GM12878 (cell line): ENCODE results near the gene OTOGL. TPM values are rescaled to one million over a fixed set of nuclear protein-coding genes. Genes with fewer than 3 reads are reported as not detected.

Experiments used
- ATAC-seq: fragments of 200-7000 bp; cut with Tn5 transposase; 3 replicates; pipeline ENCODE4 v1.9.1; 2020; ENCODE audit warnings: mild to moderate bottlenecking, moderate library complexity
- BruUV-seq: library from RNA; stranded (reverse); fragments of 400-500 nt; replicated peaks from 2 replicates; lab custom pipeline; 2021; lab: Mats Ljungman, UMichigan
- CTCF ChIA-PET: fragments of 300-600 bp; sonication (Branson Sonifier 250); formaldehyde crosslinking; extraction: SDS; loops from one replicate; lab custom pipeline; 2021; ENCODE audit warnings: inconsistent platforms; lab: Yijun Ruan, JAX
- POLR2A ChIA-PET: fragments of 350-600 bp; formaldehyde crosslinking; extraction: SDS; loops from one replicate; lab custom pipeline; 2021; ENCODE audit warnings: inconsistent platforms; lab: Charles Lee
- RAD21 ChIA-PET: fragments of 300-600 bp; sonication (Branson Sonifier 250); formaldehyde crosslinking; loops from one replicate; lab custom pipeline; 2023; ENCODE audit warnings: antibody characterized with exemption; ENCODE audit not compliant: unreplicated experiment; lab: Charles Lee
- SMC1A ChIA-PET: fragments of 300-600 bp; sonication (Branson Sonifier 250); formaldehyde crosslinking; loops from one replicate; lab custom pipeline; 2023; ENCODE audit not compliant: unreplicated experiment, uncharacterized antibody; lab: Charles Lee
- DNase-seq: peaks from one replicate; pipeline ENCODE4 v3.0.0-alpha.2; 2011; ENCODE audit warnings: low read depth, low spot score
- FAIRE-seq: peaks from 3 replicates; lab custom pipeline; 2011; peaks lifted over from hg19 to GRCh38; lab: Jason Lieb, UNC
- H2AFZ ChIP-seq: 2 replicates; pipeline ENCODE4 v1.6.0; 2011; ENCODE audit warnings: low read depth, low read length, control low read depth; ENCODE audit not compliant: control insufficient read depth
- H3K27ac ChIP-seq: 2 replicates; pipeline ENCODE4 v1.5.1; 2011; ENCODE audit warnings: control low read depth; ENCODE audit not compliant: control insufficient read depth, insufficient read depth
- H3K27me3 ChIP-seq, 2 experiments: replicated peaks in 1 of 2; 2 replicates each; pipeline versions ENCODE4 v1.6.0 to v1.6.1; 2011; ENCODE audit warnings: low read length in 1 of 2; ENCODE audit not compliant: control insufficient read depth in 2 of 2, insufficient read depth in 2 of 2
- H3K36me3 ChIP-seq, 2 experiments: 2 replicates each; pipeline ENCODE4 v1.5.1; 2011; ENCODE audit warnings: low read length in 1 of 2; ENCODE audit not compliant: control insufficient read depth in 2 of 2, insufficient read depth in 2 of 2
- H3K4me1 ChIP-seq: 2 replicates; pipeline ENCODE4 v1.6.1; 2011; ENCODE audit warnings: mild to moderate bottlenecking, low read length, moderate library complexity, mixed read lengths; ENCODE audit not compliant: control insufficient read depth, insufficient read depth
- H3K4me2 ChIP-seq: 2 replicates; pipeline ENCODE4 v1.6.0; 2011; ENCODE audit warnings: control low read depth; ENCODE audit not compliant: control insufficient read depth, insufficient read depth
- H3K4me3 ChIP-seq: fragments of 200-600 bp; sonication (generic); 2 replicates; pipeline ENCODE4 v1.5.1; 2016
- H3K79me2 ChIP-seq: 2 replicates; pipeline ENCODE4 v1.6.0; 2011; ENCODE audit warnings: low read length; ENCODE audit not compliant: control insufficient read depth, insufficient read depth
- H3K9ac ChIP-seq: 2 replicates; pipeline ENCODE4 v1.8.0; 2011; ENCODE audit warnings: low read length, control low read depth, mixed read lengths; ENCODE audit not compliant: control insufficient read depth, insufficient read depth
- H3K9me3 ChIP-seq: replicated peaks from 3 replicates; pipeline ENCODE4 v1.5.1; 2011; ENCODE audit warnings: mild to moderate bottlenecking, low read length; ENCODE audit not compliant: control insufficient read depth, insufficient read depth
- H4K20me1 ChIP-seq: 2 replicates; pipeline ENCODE4 v1.6.0; 2011; ENCODE audit not compliant: control insufficient read depth, insufficient read depth
- ASH2L ChIP-seq: fragments of 300-600, 200-600 bp; sonication (generic); IDR thresholded peaks from 2 replicates; pipeline ENCODE4 v1.6.1; 2017; ENCODE audit warnings: low read depth, mild to moderate bottlenecking, borderline replicate concordance
- ATF3 ChIP-seq: IDR thresholded peaks from 2 replicates; pipeline ENCODE4 v1.6.1; 2011; ENCODE audit warnings: low read depth, mild to moderate bottlenecking, low read length, moderate library complexity, borderline replicate concordance; ENCODE audit errors: extremely low read depth
- BCL11A ChIP-seq: IDR thresholded peaks from 2 replicates; pipeline ENCODE4 v1.6.1; 2011; ENCODE audit warnings: low read depth, low read length
- CEBPB ChIP-seq, 2 experiments: fragments of 150-350 bp in 1 of 2; IDR thresholded peaks; 2 replicates each; pipeline ENCODE4 v1.6.1; 2012 to 2014; ENCODE audit warnings: low read depth in 2 of 2, low read length in 2 of 2, borderline replicate concordance in 1 of 2, inconsistent platforms in 1 of 2
- EZH2 ChIP-seq: IDR thresholded peaks from 2 replicates; pipeline ENCODE4 v1.6.1; 2012; ENCODE audit warnings: low read depth, mild to moderate bottlenecking, control low read depth, inconsistent platforms, low read length, borderline replicate concordance; ENCODE audit not compliant: control insufficient read depth
- HDAC2 ChIP-seq: fragments of 200-600 bp; sonication (generic); IDR thresholded peaks from 2 replicates; pipeline ENCODE4 v1.6.1; 2017
- IKZF1 ChIP-seq: fragments of 450-650 bp; conservative IDR thresholded peaks from 2 replicates; pipeline ENCODE4 v1.6.1; 2017; ENCODE audit warnings: antibody characterized with exemption, mild to moderate bottlenecking
- MTA2 ChIP-seq: fragments of 450-650 bp; IDR thresholded peaks from 2 replicates; pipeline ENCODE4 v1.6.1; 2016; ENCODE audit warnings: low read depth, mild to moderate bottlenecking, moderate library complexity
- SMAD1 ChIP-seq: fragments of 450-650 bp; IDR thresholded peaks from 2 replicates; pipeline ENCODE4 v1.6.1; 2018; ENCODE audit warnings: mild to moderate bottlenecking, low read depth; ENCODE audit not compliant: partially characterized antibody
- SUPT20H ChIP-seq: IDR thresholded peaks from 2 replicates; pipeline ENCODE4 v1.6.1; 2011; ENCODE audit warnings: low read depth, mild to moderate bottlenecking, low read length, moderate library complexity, borderline replicate concordance; ENCODE audit not compliant: control insufficient read depth
- ZBED1 ChIP-seq: IDR thresholded peaks from 2 replicates; pipeline ENCODE4 v1.6.1; 2016; ENCODE audit warnings: borderline replicate concordance
- ZNF274 ChIP-seq: IDR thresholded peaks from one replicate; pipeline ENCODE4 v1.8.0; 2011; ENCODE audit not compliant: insufficient read length, insufficient read depth
- WGBS: methylation state at CpG from one replicate; pipeline ENCODE4 v1.1.6; 2016; ENCODE audit warnings: low lambda C conversion rate; ENCODE audit not compliant: insufficient replicate concordance, insufficient coverage; ENCODE audit errors: missing lambda C conversion rate; 5-methylcytosine and 5-hydroxymethylcytosine counted together
- in situ Hi-C: fragments of 300-500 bp; cut with MboI; formaldehyde crosslinking; loops from 9 replicates; pipeline ENCODE4 v1.14.3; 2018; ENCODE audit warnings: mixed read lengths
- intact Hi-C: fragments of 100-400 bp; cut with micrococcal nuclease; formaldehyde crosslinking; loops from one replicate; pipeline ENCODE4 v1.14.2; 2022; ENCODE audit not compliant: unreplicated experiment
- polyA plus RNA-seq, 11 experiments: library from polyadenylated mRNA; depleted of rRNA in 4 of 11; unstranded in 6 of 11; stranded (reverse) in 5 of 11; fragments of >200 nt; fragmentation: Nextera tagmentation in 4 of 11; fragmentation: Illumina TruSeq in 1 of 11; extraction: Ambion mirVana in 4 of 11; extraction: Trizol in 1 of 11; gene quantifications; 1 replicate in 1 of 11; 2 replicates in 10 of 11; pipeline versions ENCODE4 v1.2.1 to v1.2.3, GENCODE V29; 2011 to 2016; ENCODE audit warnings: inconsistent platforms in 2 of 11, missing spikeins in 2 of 11, low read depth in 1 of 11
- total RNA-seq, 4 experiments: library from RNA; depleted of rRNA in 3 of 4; stranded (reverse); fragments of >200 nt in 3 of 4; fragmentation: Illumina TruSeq in 1 of 4; extraction: Trizol in 1 of 4; gene quantifications; 2 replicates each; pipeline versions ENCODE4 v1.2.1 to v1.2.3, GENCODE V29; 2013 to 2021
- TF ChIP-seq, protein P1 (sequence below): fragments of 150-350 bp; IDR thresholded peaks from 2 replicates; pipeline ENCODE4 v1.6.1; 2014; ENCODE audit warnings: mild to moderate bottlenecking, low read depth, low read length
- TF ChIP-seq, protein P2 (sequence below): IDR thresholded peaks from 2 replicates; pipeline ENCODE4 v1.6.1; 2012; ENCODE audit warnings: mild to moderate bottlenecking, low read depth, low read length
- TF ChIP-seq, protein P3 (sequence below), 3 experiments: IDR thresholded peaks in 2 of 3; conservative IDR thresholded peaks in 1 of 3; 2 replicates each; pipeline ENCODE4 v1.5.1; 2011; ENCODE audit warnings: low read depth in 3 of 3, low read length in 3 of 3, mild to moderate bottlenecking in 3 of 3, control low read depth in 2 of 3, moderate library complexity in 2 of 3, inconsistent platforms in 1 of 3, mixed read lengths in 1 of 3; ENCODE audit not compliant: control insufficient read depth in 2 of 3, insufficient read depth in 1 of 3; ENCODE audit errors: extremely low read depth in 1 of 3

The OTOGL gene
- total and polyA plus RNA-seq, 10 of the 15 experiments (the other 5 are each of a cell fraction or from before 2014, with no cell fraction given): 0.04 to 3.7 (median 0.27) TPM

GRCh38 chr12:80332827-80333226 is 233.5 kb downstream of the OTOGL start (continued):
- TF ChIP-seq ATF3 (no peak), SUPT20H (no peak)
- TF ChIP-seq, all 136 proteins: peak for 0

DNA sequence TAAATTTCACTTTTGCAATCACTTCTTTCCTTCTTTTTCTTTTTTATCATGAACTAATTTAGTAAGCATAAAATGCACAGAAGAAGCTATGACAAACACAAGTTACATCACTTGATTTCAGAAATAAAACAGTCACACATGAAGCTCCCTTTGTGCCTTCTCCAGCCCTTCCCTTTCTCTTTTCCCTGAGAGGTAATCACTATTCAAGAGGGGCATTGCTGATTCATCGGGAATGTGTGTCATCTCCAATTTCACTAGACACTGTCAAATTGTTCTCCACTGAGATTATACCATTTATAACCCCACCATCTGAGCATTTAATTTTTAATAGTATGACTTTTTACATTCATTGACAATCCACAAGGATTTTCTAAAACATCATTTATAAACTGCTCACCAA is 253.1 kb downstream of the OTOGL start:
- FAIRE-seq: no peak
- no TSS peak for BruUV-seq
- TF ChIP-seq, protein P1, sequence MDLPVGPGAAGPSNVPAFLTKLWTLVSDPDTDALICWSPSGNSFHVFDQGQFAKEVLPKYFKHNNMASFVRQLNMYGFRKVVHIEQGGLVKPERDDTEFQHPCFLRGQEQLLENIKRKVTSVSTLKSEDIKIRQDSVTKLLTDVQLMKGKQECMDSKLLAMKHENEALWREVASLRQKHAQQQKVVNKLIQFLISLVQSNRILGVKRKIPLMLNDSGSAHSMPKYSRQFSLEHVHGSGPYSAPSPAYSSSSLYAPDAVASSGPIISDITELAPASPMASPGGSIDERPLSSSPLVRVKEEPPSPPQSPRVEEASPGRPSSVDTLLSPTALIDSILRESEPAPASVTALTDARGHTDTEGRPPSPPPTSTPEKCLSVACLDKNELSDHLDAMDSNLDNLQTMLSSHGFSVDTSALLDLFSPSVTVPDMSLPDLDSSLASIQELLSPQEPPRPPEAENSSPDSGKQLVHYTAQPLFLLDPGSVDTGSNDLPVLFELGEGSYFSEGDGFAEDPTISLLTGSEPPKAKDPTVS: no peak
- TF ChIP-seq IKZF1: no peak
- TF ChIP-seq ZBED1: no peak
- TF ChIP-seq ASH2L: no peak
- TF ChIP-seq HDAC2: no peak
- TF ChIP-seq, protein P2, sequence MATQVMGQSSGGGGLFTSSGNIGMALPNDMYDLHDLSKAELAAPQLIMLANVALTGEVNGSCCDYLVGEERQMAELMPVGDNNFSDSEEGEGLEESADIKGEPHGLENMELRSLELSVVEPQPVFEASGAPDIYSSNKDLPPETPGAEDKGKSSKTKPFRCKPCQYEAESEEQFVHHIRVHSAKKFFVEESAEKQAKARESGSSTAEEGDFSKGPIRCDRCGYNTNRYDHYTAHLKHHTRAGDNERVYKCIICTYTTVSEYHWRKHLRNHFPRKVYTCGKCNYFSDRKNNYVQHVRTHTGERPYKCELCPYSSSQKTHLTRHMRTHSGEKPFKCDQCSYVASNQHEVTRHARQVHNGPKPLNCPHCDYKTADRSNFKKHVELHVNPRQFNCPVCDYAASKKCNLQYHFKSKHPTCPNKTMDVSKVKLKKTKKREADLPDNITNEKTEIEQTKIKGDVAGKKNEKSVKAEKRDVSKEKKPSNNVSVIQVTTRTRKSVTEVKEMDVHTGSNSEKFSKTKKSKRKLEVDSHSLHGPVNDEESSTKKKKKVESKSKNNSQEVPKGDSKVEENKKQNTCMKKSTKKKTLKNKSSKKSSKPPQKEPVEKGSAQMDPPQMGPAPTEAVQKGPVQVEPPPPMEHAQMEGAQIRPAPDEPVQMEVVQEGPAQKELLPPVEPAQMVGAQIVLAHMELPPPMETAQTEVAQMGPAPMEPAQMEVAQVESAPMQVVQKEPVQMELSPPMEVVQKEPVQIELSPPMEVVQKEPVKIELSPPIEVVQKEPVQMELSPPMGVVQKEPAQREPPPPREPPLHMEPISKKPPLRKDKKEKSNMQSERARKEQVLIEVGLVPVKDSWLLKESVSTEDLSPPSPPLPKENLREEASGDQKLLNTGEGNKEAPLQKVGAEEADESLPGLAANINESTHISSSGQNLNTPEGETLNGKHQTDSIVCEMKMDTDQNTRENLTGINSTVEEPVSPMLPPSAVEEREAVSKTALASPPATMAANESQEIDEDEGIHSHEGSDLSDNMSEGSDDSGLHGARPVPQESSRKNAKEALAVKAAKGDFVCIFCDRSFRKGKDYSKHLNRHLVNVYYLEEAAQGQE: no peak
- TF ChIP-seq BCL11A: no peak
- no peak for TF ChIP-seq CEBPB (IDR thresholded peaks at IDR 0.05; ENCODE audit: borderline replicate concordance in 1 of 2, low read depth in 2 of 2, low read length in 2 of 2)
- no peak for TF ChIP-seq ZNF274
- TF ChIP-seq SMAD1: no peak
- TF ChIP-seq EZH2: no peak
- no peak for TF ChIP-seq MTA2
- TF ChIP-seq, protein P3, sequence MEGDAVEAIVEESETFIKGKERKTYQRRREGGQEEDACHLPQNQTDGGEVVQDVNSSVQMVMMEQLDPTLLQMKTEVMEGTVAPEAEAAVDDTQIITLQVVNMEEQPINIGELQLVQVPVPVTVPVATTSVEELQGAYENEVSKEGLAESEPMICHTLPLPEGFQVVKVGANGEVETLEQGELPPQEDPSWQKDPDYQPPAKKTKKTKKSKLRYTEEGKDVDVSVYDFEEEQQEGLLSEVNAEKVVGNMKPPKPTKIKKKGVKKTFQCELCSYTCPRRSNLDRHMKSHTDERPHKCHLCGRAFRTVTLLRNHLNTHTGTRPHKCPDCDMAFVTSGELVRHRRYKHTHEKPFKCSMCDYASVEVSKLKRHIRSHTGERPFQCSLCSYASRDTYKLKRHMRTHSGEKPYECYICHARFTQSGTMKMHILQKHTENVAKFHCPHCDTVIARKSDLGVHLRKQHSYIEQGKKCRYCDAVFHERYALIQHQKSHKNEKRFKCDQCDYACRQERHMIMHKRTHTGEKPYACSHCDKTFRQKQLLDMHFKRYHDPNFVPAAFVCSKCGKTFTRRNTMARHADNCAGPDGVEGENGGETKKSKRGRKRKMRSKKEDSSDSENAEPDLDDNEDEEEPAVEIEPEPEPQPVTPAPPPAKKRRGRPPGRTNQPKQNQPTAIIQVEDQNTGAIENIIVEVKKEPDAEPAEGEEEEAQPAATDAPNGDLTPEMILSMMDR (IDR thresholded peaks at IDR 0.05 in 2 of 3, conservative IDR thresholded peaks at IDR 0.05 in 1 of 3; ENCODE audit: control insufficient read depth in 2 of 3, extremely low read depth in 1 of 3, insufficient read depth in 1 of 3, low read depth in 3 of 3, low read length in 3 of 3): no peak

More for the DNA sequence above, 253.1 kb downstream of the OTOGL start:
- ChIA-PET SMC1A (no interaction called here), POLR2A (interaction anchor here (0.6 kb wide), 1 partner anchor 209 kb away, joined by 3 read pairs; no protein-coding TSS in a partner anchor), CTCF (no interaction called here), RAD21 (no interaction called here)
- Histone ChIP-seq H3K9ac (no peak overlapping the region), H3K4me1 (no peaks in the 10 kb centered on the region), H3K27me3 (no peaks in the 10 kb centered on the region), H4K20me1 (no peaks in the 10 kb centered on the region), H3K9me3 (no peaks in the 10 kb centered on the region), H2AFZ (no peak overlapping the region), H3K4me2 (no peak overlapping the region), H3K79me2 (no peaks in the 10 kb centered on the region), H3K27ac (no peak overlapping the region), H3K36me3 (no peaks in the 10 kb centered on the region), H3K4me3 (no peak overlapping the region)
- 73% methylated on average over 1 of the region's 1 CpG for WGBS
- intact Hi-C loops (no loop called here), in situ Hi-C loops (no loop called here)
- DNase-seq: no peak
- ATAC-seq: no peak
